Nephron progenitor cell (in vitro differentiated cells): Measurements from ENCODE around the gene CPNE5.

ENCODE experiments used
- DNase-seq: peaks from one replicate; pipeline ENCODE4 v3.0.0; 2021
- H3K27ac Mint-ChIP-seq: 2 replicates; pipeline ENCODE4 v1.8.0; 2021; ENCODE audit warnings: mild to moderate bottlenecking, moderate library complexity, mixed read lengths
- H3K27me3 Mint-ChIP-seq: 2 replicates; pipeline ENCODE4 v1.8.0; 2021; ENCODE audit warnings: mild to moderate bottlenecking, low read depth, mixed read lengths; ENCODE audit not compliant: poor library complexity
- H3K36me3 Mint-ChIP-seq: 2 replicates; pipeline ENCODE4 v1.8.0; 2021; ENCODE audit warnings: low read depth, mixed read lengths
- H3K4me1 Mint-ChIP-seq: 2 replicates; pipeline ENCODE4 v1.8.0; 2021; ENCODE audit warnings: mixed read lengths
- H3K4me3 Mint-ChIP-seq: 2 replicates; pipeline ENCODE4 v1.8.0; 2021; ENCODE audit warnings: mild to moderate bottlenecking, moderate library complexity, mixed read lengths
- H3K9me3 Mint-ChIP-seq: 2 replicates; pipeline ENCODE4 v1.8.0; 2021; ENCODE audit warnings: mild to moderate bottlenecking, moderate library complexity, mixed read lengths
- CTCF ChIP-seq: fragments of 200-600 bp; sonication (generic); IDR thresholded peaks from 2 replicates; pipeline ENCODE4 v1.5.0; 2021; ENCODE audit warnings: antibody characterized with exemption

The CPNE5 gene

GRCh38 chr6:36809941-36810803 is 29.1 kb downstream of the CPNE5 start:
- DNase-seq, result no peak
- Mint-ChIP-seq H3K9me3 (no peaks in the 10 kb centered on the region), H3K4me1 (peaks cover 62% of the 10 kb centered on the region), H3K27me3 (peaks cover 11% of the 10 kb centered on the region), H3K4me3 (no peak overlapping the region), H3K27ac (peak overlapping the region; percentile 65), H3K36me3 (no peaks in the 10 kb centered on the region)
- TF ChIP-seq CTCF, result no peak

- Mint-ChIP-seq H3K4me1 (peaks cover 72% of the 10 kb centered on the region), H3K36me3 (no peaks in the 10 kb centered on the region), H3K27me3 (peaks cover 11% of the 10 kb centered on the region), H3K9me3 (no peaks in the 10 kb centered on the region), H3K4me3 (no peak overlapping the region), H3K27ac (peak overlapping the region; percentile 23)
- no peak for TF ChIP-seq CTCF
- no peak for DNase-seq
These were observed 30.1 kb downstream of the CPNE5 start for GRCh38 chr6:36809156-36809555.

- H3K4me3 Mint-ChIP-seq, result no peak overlapping the region
- no peak for DNase-seq
- H3K4me1 Mint-ChIP-seq, result peaks cover 78% of the 10 kb centered on the region
- H3K36me3 Mint-ChIP-seq, result no peaks in the 10 kb centered on the region
- TF ChIP-seq CTCF, result no peak
- peaks cover 11% of the 10 kb centered on the region for H3K27me3 Mint-ChIP-seq
- peak overlapping the region; percentile 1 for H3K27ac Mint-ChIP-seq
- no peaks in the 10 kb centered on the region for H3K9me3 Mint-ChIP-seq
These were observed 30.6 kb downstream of the CPNE5 start for GRCh38 chr6:36808634-36809033.

GRCh38 chr6:36807750-36808149 is 31.5 kb downstream of the CPNE5 start:
- peaks cover 7% of the 10 kb centered on the region for H3K27me3 Mint-ChIP-seq
- H3K4me3 Mint-ChIP-seq, result no peak overlapping the region
- peaks cover 84% of the 10 kb centered on the region for H3K4me1 Mint-ChIP-seq
- DNase-seq, result no peak
- H3K36me3 Mint-ChIP-seq, result no peaks in the 10 kb centered on the region
- H3K27ac Mint-ChIP-seq, result no peak overlapping the region
- TF ChIP-seq CTCF, result no peak
- H3K9me3 Mint-ChIP-seq, result no peaks in the 10 kb centered on the region

GRCh38 chr6:36807143-36807542 is 32.1 kb downstream of the CPNE5 start:
- H3K4me3 Mint-ChIP-seq, result no peak overlapping the region
- TF ChIP-seq CTCF, result no peak
- no peaks in the 10 kb centered on the region for H3K36me3 Mint-ChIP-seq
- peaks cover 82% of the 10 kb centered on the region for H3K4me1 Mint-ChIP-seq
- no peak for DNase-seq
- H3K9me3 Mint-ChIP-seq, result no peaks in the 10 kb centered on the region
- peaks cover 7% of the 10 kb centered on the region for H3K27me3 Mint-ChIP-seq
- no peak overlapping the region for H3K27ac Mint-ChIP-seq

- no peak overlapping the region for H3K4me3 Mint-ChIP-seq
- peaks cover 7% of the 10 kb centered on the region for H3K27me3 Mint-ChIP-seq
- peaks cover 70% of the 10 kb centered on the region for H3K4me1 Mint-ChIP-seq
- H3K36me3 Mint-ChIP-seq, result no peaks in the 10 kb centered on the region
- no peak overlapping the region for H3K27ac Mint-ChIP-seq
- H3K9me3 Mint-ChIP-seq, result no peaks in the 10 kb centered on the region
- no peak for DNase-seq
- TF ChIP-seq CTCF, result no peak
These were observed 33.3 kb downstream of the CPNE5 start for GRCh38 chr6:36805917-36806316.
